Subcutaneous adipose tissue (tissue), 4 donors: ENCODE results near the gene IL1F10. TPM values are rescaled to one million over a fixed set of nuclear protein-coding genes. Genes with fewer than 3 reads are reported as not detected.

Source experiments
- total RNA-seq, 4 donors: library from RNA; depleted of rRNA; stranded (reverse); fragments of >200 nt; gene quantifications; one replicate each; pipeline ENCODE4 v1.1.0, GENCODE V29; 2016
- TF ChIP-seq, protein P1 (sequence below): fragments of 450-650 bp; IDR thresholded peaks from one replicate; pipeline ENCODE4 v1.5.1; 2016; ENCODE audit warnings: low read depth, mild to moderate bottlenecking, control low read depth, antibody characterized with exemption, moderate library complexity

The IL1F10 gene
- total RNA-seq, 4 donors from 2014 or later: not detected

DNA sequence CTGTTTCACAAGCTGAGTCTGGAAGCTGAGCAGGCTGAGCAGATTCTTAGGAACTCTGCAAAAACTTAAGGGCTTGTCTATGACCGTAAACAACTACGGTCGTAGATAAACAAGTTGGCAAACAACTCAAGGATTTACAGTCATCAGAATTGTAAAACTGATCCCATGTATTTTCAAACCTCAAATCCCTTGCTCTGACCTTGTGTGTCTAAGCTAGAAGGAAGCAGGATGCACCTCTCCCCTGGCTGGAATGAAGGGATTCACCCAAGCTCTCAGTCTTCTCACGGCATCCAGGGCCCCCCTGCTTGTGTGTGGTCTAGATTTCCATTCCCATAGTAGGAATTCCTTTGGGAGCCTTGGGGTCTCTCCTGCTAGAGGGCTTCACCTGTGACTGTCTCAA, 47.2 kb downstream of the IL1F10 start:
- TF ChIP-seq, protein P1, sequence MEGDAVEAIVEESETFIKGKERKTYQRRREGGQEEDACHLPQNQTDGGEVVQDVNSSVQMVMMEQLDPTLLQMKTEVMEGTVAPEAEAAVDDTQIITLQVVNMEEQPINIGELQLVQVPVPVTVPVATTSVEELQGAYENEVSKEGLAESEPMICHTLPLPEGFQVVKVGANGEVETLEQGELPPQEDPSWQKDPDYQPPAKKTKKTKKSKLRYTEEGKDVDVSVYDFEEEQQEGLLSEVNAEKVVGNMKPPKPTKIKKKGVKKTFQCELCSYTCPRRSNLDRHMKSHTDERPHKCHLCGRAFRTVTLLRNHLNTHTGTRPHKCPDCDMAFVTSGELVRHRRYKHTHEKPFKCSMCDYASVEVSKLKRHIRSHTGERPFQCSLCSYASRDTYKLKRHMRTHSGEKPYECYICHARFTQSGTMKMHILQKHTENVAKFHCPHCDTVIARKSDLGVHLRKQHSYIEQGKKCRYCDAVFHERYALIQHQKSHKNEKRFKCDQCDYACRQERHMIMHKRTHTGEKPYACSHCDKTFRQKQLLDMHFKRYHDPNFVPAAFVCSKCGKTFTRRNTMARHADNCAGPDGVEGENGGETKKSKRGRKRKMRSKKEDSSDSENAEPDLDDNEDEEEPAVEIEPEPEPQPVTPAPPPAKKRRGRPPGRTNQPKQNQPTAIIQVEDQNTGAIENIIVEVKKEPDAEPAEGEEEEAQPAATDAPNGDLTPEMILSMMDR: no peak

- TF ChIP-seq, protein P1: no peak
Measured at GRCh38 chr2:113116100-113116958, 48.6 kb downstream of the IL1F10 start.

DNA sequence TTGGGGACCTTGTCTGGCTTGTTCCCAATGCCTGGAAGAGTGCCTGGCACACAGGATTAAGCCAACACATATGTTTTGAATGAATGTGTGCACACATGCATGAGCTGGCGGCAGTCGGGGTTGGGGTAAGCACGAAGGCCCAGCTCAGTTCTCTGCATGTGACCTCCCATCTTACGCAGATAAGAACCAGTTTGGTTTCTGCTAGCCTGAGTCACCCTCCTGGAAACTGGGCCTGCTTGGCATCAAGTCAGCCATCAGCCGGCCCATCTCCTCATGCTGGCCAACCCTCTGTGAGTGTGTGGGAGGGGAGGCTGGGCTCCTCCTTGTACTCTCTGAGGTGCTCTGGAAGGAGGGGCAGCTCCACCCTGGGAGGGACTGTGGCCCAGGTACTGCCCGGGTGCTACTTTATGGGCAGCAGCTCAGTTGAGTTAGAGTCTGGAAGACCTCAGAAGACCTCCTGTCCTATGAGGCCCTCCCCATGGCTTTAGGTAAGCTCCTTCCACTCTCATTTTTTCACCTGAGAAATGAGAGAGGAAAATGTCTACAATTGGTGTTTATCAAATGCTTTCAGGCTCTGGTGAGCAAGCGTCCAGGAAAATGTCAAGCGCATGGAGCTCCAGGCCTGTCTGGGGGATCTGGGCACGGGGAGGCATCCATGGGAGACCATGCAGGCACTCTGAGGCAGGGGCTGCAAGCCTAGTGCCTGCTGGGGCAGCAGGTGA, 49.9 kb downstream of the IL1F10 start:
- TF ChIP-seq, protein P1: no peak

DNA sequence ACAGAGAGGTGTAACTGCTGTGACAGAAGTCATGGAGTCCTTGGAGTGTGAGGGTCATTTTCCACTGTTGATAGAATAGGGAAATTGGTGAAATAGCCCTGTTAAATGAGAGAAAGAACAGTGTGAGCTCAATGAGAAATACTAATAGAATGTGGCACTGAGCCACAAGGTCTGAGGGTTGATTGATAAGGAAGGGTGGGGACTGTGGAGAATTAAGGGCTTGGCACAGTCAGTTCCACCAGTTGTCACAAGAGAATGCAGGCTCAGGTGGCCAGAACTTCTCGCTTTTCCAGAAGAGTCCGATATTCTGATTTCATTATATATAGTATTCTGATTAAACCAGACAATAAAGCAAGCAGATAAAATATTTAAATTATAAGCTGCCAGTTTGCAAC, 50.5 kb downstream of the IL1F10 start:
- TF ChIP-seq, protein P1: no peak

DNA sequence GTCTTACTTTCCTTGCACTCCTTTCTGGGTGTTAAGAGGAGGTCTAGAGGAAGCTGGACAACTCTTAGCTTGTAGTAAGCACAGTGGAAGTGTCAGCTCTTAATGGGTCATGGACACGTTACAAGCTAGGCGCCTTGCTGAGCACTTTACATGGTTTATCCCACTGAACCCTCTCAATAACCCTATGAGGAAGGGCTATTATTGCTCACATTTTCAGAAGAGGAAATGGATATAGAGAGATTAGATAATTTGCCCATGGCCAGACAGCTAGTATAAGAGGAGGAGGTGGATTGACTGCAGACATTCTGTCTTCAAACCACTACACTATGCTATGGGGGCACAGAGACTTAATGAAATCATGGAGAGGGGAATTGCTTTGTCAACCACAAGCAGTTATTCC, 51.3 kb downstream of the IL1F10 start:
- TF ChIP-seq, protein P1: no peak

GRCh38 chr2:113120861-113121260, 53.1 kb downstream of the IL1F10 start:
- TF ChIP-seq, protein P1: no peak

GRCh38 chr2:113122364-113122763, 54.6 kb downstream of the IL1F10 start:
- TF ChIP-seq, protein P1: no peak
